ENCODE data around the gene CEACAM3.
"Not testable (repeated sequence)": the region's sequence is repeated elsewhere in the genome, so short reads cannot be mapped to it uniquely, and the experiment has no call there.

The CEACAM3 gene

GRCh38 chr19:41796362-41796761 lies at the start of gene CEACAM3:
Gene CEACAM3 (plus strand): TSS chr19:41796587. CDS start chr19:41796678, 91 bp downstream.
- DNase-seq, result no peak

- peak in 2 of 14 donors; percentile 0 to 6 for DNase-seq
These were observed 49.7 kb upstream of the CEACAM3 start for GRCh38 chr19:41746593-41747227.

- DNase-seq, result no peak
These were observed 48.4 kb upstream of the CEACAM3 start for GRCh38 chr19:41748012-41748411.

GRCh38 chr19:41750248-41751134 lies 45.9 kb upstream of the CEACAM3 start:
- not testable (repeated sequence) for DNase-seq

- DNase-seq, result peak in 3 of 14 donors; percentile 0 to 13 (median 4)
These were observed 43.2 kb upstream of the CEACAM3 start for GRCh38 chr19:41753159-41753558.

- peak in 5 of 14 donors; percentile 1 to 13 (median 1) for DNase-seq
These were observed 42.4 kb upstream of the CEACAM3 start for GRCh38 chr19:41753936-41754529.

GRCh38 chr19:41755328-41755913 lies 41.0 kb upstream of the CEACAM3 start, which contains the start of gene CEACAM6:
Gene CEACAM6 (plus strand): TSS chr19:41755530. CDS start chr19:41755639, 109 bp downstream.
- DNase-seq, result no peak

GRCh38 chr19:41758846-41759245 lies 37.5 kb upstream of the CEACAM3 start:
- no peak for DNase-seq

GRCh38 chr19:41767115-41767514 lies 29.3 kb upstream of the CEACAM3 start:
- DNase-seq, result no peak

- not testable (repeated sequence) for DNase-seq
These were observed 28.3 kb upstream of the CEACAM3 start for GRCh38 chr19:41768105-41768504.

- DNase-seq, result no peak
These were observed 26.8 kb upstream of the CEACAM3 start for GRCh38 chr19:41769608-41770007.

- DNase-seq, result no peak
These were observed 25.0 kb upstream of the CEACAM3 start for GRCh38 chr19:41771410-41771809.

GRCh38 chr19:41774515-41774980 lies 21.8 kb upstream of the CEACAM3 start:
- no peak for DNase-seq

- no peak for DNase-seq
These were observed 19.7 kb upstream of the CEACAM3 start for GRCh38 chr19:41776700-41777099.

GRCh38 chr19:41783612-41784011 lies 12.8 kb upstream of the CEACAM3 start:
- DNase-seq, result no peak

GRCh38 chr19:41784312-41784711 lies 12.1 kb upstream of the CEACAM3 start:
- no peak for DNase-seq

GRCh38 chr19:41784743-41785142 lies 11.6 kb upstream of the CEACAM3 start:
- DNase-seq, result no peak

GRCh38 chr19:41785653-41786052 lies 10.7 kb upstream of the CEACAM3 start:
- peak in 3 of 14 donors; percentile 1 to 6 (median 1) for DNase-seq

- no peak for DNase-seq
These were observed 9.3 kb upstream of the CEACAM3 start for GRCh38 chr19:41787055-41787454.

- DNase-seq, result not testable (repeated sequence)
These were observed 7.9 kb upstream of the CEACAM3 start for GRCh38 chr19:41788518-41788917.

- DNase-seq, result not testable (repeated sequence)
These were observed 7.3 kb upstream of the CEACAM3 start for GRCh38 chr19:41789053-41789452.

Data from C1 segment of cervical spinal cord (tissue), 14 donors.